B cell (primary cell): ENCODE data around the gene PTGIR. TPM values are rescaled to one million over a fixed set of nuclear protein-coding genes. Genes with fewer than 3 reads are reported as not detected.

Experiments used
- ATAC-seq: fragments of 200-7000 bp; cut with Tn5 transposase; one replicate; pipeline ENCODE4 v1.10.0; 2021; ENCODE audit warnings: low read depth, mild to moderate bottlenecking, moderate number of reproducible peaks, moderate library complexity
- CTCF ChIA-PET: fragments of 350-600 bp; sonication (Branson Sonifier 250); formaldehyde crosslinking; loops from one replicate; lab custom pipeline; 2021; ENCODE audit warnings: antibody characterized with exemption, inconsistent platforms; lab: Charles Lee
- POLR2A ChIA-PET: fragments of 350-600 bp; sonication (Branson Sonifier 250); formaldehyde crosslinking; loops from one replicate; lab custom pipeline; 2021; ENCODE audit warnings: antibody characterized with exemption; lab: Charles Lee
- DNase-seq: peaks from one replicate; pipeline ENCODE4 v3.0.0; 2013
- H2AFZ ChIP-seq: 2 replicates; pipeline ENCODE4 v1.6.1; 2012; ENCODE audit warnings: mild to moderate bottlenecking, low read depth, low read length; ENCODE audit not compliant: insufficient read depth, poor library complexity, severe bottlenecking
- H3K27ac ChIP-seq, 2 donors: 1 replicate in 1 of 2; 2 replicates in 1 of 2; pipeline ENCODE4 v1.5.1; 2012 to 2013; ENCODE audit warnings: low read length in 2 of 2, mild to moderate bottlenecking in 2 of 2, moderate library complexity in 1 of 2
- H3K27me3 ChIP-seq, 4 experiments: fragments of 200-600 bp in 1 of 4; sonication (generic) in 1 of 4; replicated peaks in 1 of 4; 1 replicate in 2 of 4; 2 replicates in 2 of 4; pipeline versions ENCODE4 v1.6.1 to v1.7.0; 2013 to 2016; ENCODE audit warnings: low read length in 3 of 4, mild to moderate bottlenecking in 2 of 4, mixed read lengths in 1 of 4, moderate library complexity in 1 of 4; ENCODE audit not compliant: insufficient read depth in 4 of 4, control insufficient read depth in 3 of 4; ENCODE audit errors: control extremely low read depth in 1 of 4
- H3K36me3 ChIP-seq, 2 experiments: replicated peaks in 1 of 2; 1 replicate in 1 of 2; 2 replicates in 1 of 2; pipeline versions ENCODE4 v1.6.1 to v1.7.1; 2013; ENCODE audit warnings: low read length in 1 of 2; ENCODE audit not compliant: insufficient read depth in 2 of 2, control insufficient read depth in 1 of 2; ENCODE audit errors: control extremely low read depth in 1 of 2, extremely low read depth in 1 of 2
- H3K4me1 ChIP-seq, 2 donors: fragments of 200-600 bp in 1 of 2; sonication (generic) in 1 of 2; 1 replicate in 1 of 2; 2 replicates in 1 of 2; pipeline versions ENCODE4 v1.5.1 to v1.6.1; 2013 to 2017; ENCODE audit warnings: low read length in 2 of 2; ENCODE audit not compliant: control insufficient read depth in 2 of 2, insufficient read depth in 2 of 2
- H3K4me2 ChIP-seq: replicated peaks from 2 replicates; pipeline ENCODE3; 2012; ENCODE audit warnings: mild to moderate bottlenecking, low read depth, low read length; ENCODE audit not compliant: poor library complexity, severe bottlenecking
- H3K4me3 ChIP-seq, 5 experiments: fragments of 200-600 bp in 1 of 5; sonication (generic) in 1 of 5; 1 replicate in 3 of 5; 2 replicates in 2 of 5; pipeline versions ENCODE4 v1.5.1 to v1.7.0; 2011 to 2016; ENCODE audit warnings: low read length in 4 of 5, mild to moderate bottlenecking in 4 of 5, low read depth in 2 of 5, control low read depth in 1 of 5, moderate library complexity in 1 of 5; ENCODE audit not compliant: insufficient read depth in 1 of 5; ENCODE audit errors: control extremely low read depth in 1 of 5, extremely low read depth in 1 of 5
- H3K79me2 ChIP-seq: fragments of 200-600 bp; sonication (generic); one replicate; pipeline ENCODE4 v1.6.0; 2016; ENCODE audit warnings: low read length; ENCODE audit not compliant: control insufficient read depth, insufficient read depth
- H3K9ac ChIP-seq: fragments of 200-600 bp; sonication (generic); 2 replicates; pipeline ENCODE4 v1.6.1; 2017; ENCODE audit warnings: mild to moderate bottlenecking, low read length, moderate library complexity
- H3K9me3 ChIP-seq, 3 donors: one replicate each; pipeline versions ENCODE4 v1.6.1 to v1.7.1; 2013; ENCODE audit warnings: low read length in 2 of 3; ENCODE audit not compliant: control insufficient read depth in 2 of 3, insufficient read depth in 1 of 3; ENCODE audit errors: control extremely low read depth in 1 of 3
- H4K20me1 ChIP-seq: 2 replicates; pipeline ENCODE4 v1.6.0; 2012; ENCODE audit warnings: mild to moderate bottlenecking, low read length; ENCODE audit not compliant: insufficient read depth, control insufficient read depth, poor library complexity, severe bottlenecking
- H3K27ac Mint-ChIP-seq: one replicate; pipeline ENCODE4 v1.8.0; 2021; ENCODE audit warnings: mixed read lengths
- H3K27me3 Mint-ChIP-seq: one replicate; pipeline ENCODE4 v1.8.0; 2021; ENCODE audit warnings: mixed read lengths
- H3K4me1 Mint-ChIP-seq: one replicate; pipeline ENCODE4 v1.8.0; 2021; ENCODE audit warnings: mixed read lengths
- H3K4me3 Mint-ChIP-seq: one replicate; pipeline ENCODE4 v1.8.0; 2021; ENCODE audit warnings: mixed read lengths
- H3K9me3 Mint-ChIP-seq: one replicate; pipeline ENCODE4 v1.8.0; 2022; ENCODE audit warnings: mixed read lengths; ENCODE audit not compliant: insufficient read depth
- CTCF ChIP-seq: fragments of 200-600 bp; IDR thresholded peaks from one replicate; pipeline ENCODE4 v1.8.0; 2022; ENCODE audit warnings: antibody characterized with exemption, mild to moderate bottlenecking
- EZH2 ChIP-seq: IDR thresholded peaks from 2 replicates; pipeline ENCODE4 v1.6.1; 2012; ENCODE audit warnings: borderline replicate concordance, low read depth, mild to moderate bottlenecking, moderate library complexity, low read length; ENCODE audit not compliant: insufficient read depth, poor library complexity, severe bottlenecking
- WGBS: methylation state at CpG from one replicate; pipeline ENCODE4 v1.1.5; 2013; ENCODE audit warnings: missing lambda C conversion rate; ENCODE audit not compliant: insufficient coverage; 5-methylcytosine and 5-hydroxymethylcytosine counted together
- intact Hi-C: fragments of 100-400 bp; cut with micrococcal nuclease; formaldehyde crosslinking; loops from one replicate; pipeline ENCODE4 v1.10.0; 2022
- polyA plus RNA-seq: library from polyadenylated mRNA; depleted of rRNA; stranded (reverse); fragments of >200 nt; gene quantifications from 2 replicates; pipeline ENCODE4 v1.2.3, GENCODE V29; 2012
- total RNA-seq, 2 donors: library from RNA; stranded (reverse); fragments of 120-200 nt in 1 of 2; gene quantifications; 1 replicate in 1 of 2; 2 replicates in 1 of 2; pipeline versions ENCODE4 v1.2.3 to v1.2.4, GENCODE V29; 2013 to 2022

Gene PTGIR
- total and polyA plus RNA-seq, 2 donors (not counting 1 experiment from before 2014, with no cell fraction given), result 1.9 to 2.1 TPM

GRCh38 chr19:46644720-46645119, 19.8 kb upstream of the PTGIR start:
- Mint-ChIP-seq H3K4me1 (peaks cover 9% of the 10 kb centered on the region), H3K9me3 (no peaks in the 10 kb centered on the region), H3K27ac (no peak overlapping the region), H3K4me3 (no peak overlapping the region), H3K27me3 (peaks cover 49% of the 10 kb centered on the region)
- Histone ChIP-seq H3K79me2 (no peaks in the 10 kb centered on the region), H4K20me1 (no peaks in the 10 kb centered on the region), H3K9ac (no peak overlapping the region), H3K4me3 (no peak overlapping the region), H3K27me3 (peaks cover 0 to 42% (median 24%) of the 10 kb centered on the region in 4 experiments), H3K4me1 (peaks cover 11 to 12% of the 10 kb centered on the region in 2 donors), H3K9me3 (peaks cover 0 to 22% (median 14%) of the 10 kb centered on the region in 3 donors), H3K36me3 (no peaks in the 10 kb centered on the region), H2AFZ (no peak overlapping the region), H3K4me2 (no peak overlapping the region), H3K27ac (no peak overlapping the region)
- WGBS, result 74% methylated on average over 3 of the region's 3 CpGs
- no peak for ATAC-seq
- ChIA-PET CTCF (interaction anchor here (1.2 to 2.4 kb wide), 2 partner anchors 17 to 30 kb away, joined by 3 to 13 read pairs; no protein-coding TSS in a partner anchor), POLR2A (no interaction called here)
- no peak for DNase-seq
- intact Hi-C loops, result no loop called here
- no peak for TF ChIP-seq EZH2
- TF ChIP-seq CTCF, result no peak

- Histone ChIP-seq H3K36me3 (no peaks in the 10 kb centered on the region), H3K27ac (no peak overlapping the region), H3K4me2 (no peak overlapping the region), H2AFZ (no peak overlapping the region), H3K4me3 (no peak overlapping the region), H4K20me1 (no peaks in the 10 kb centered on the region), H3K4me1 (peaks cover 30 to 34% of the 10 kb centered on the region in 2 donors), H3K9me3 (no peaks in the 10 kb centered on the region), H3K27me3 (peaks cover 0 to 21% (median 8%) of the 10 kb centered on the region in 4 experiments), H3K9ac (no peak overlapping the region), H3K79me2 (no peaks in the 10 kb centered on the region)
- ATAC-seq (no peak), DNase-seq (no peak)
- H3K9me3 Mint-ChIP-seq, result no peaks in the 10 kb centered on the region
- intact Hi-C loops, result no loop called here
- TF ChIP-seq EZH2 (no peak), CTCF (no peak)
- peaks cover 25% of the 10 kb centered on the region for H3K27me3 Mint-ChIP-seq
- peaks cover 4% of the 10 kb centered on the region for H3K4me1 Mint-ChIP-seq
- 90% methylated on average over 2 of the region's 2 CpGs for WGBS
- peak overlapping the region; percentile 40 for H3K4me3 Mint-ChIP-seq
- ChIA-PET CTCF (interaction anchor here (0.7 to 1.3 kb wide), 3 partner anchors 20 to 73 kb away, joined by 3 read pairs; no protein-coding TSS in a partner anchor), POLR2A (no interaction called here)
- H3K27ac Mint-ChIP-seq, result no peak overlapping the region
Measured at GRCh38 chr19:46640656-46641055, 15.8 kb upstream of the PTGIR start.
